Measurements from ENCODE around the gene GPR158. TPM values are rescaled to one million over a fixed set of nuclear protein-coding genes. Genes with fewer than 3 reads are reported as not detected.

GPR158 gene
- total RNA-seq, 1 experiment from 2014 or later = 2.9 TPM

DNA sequence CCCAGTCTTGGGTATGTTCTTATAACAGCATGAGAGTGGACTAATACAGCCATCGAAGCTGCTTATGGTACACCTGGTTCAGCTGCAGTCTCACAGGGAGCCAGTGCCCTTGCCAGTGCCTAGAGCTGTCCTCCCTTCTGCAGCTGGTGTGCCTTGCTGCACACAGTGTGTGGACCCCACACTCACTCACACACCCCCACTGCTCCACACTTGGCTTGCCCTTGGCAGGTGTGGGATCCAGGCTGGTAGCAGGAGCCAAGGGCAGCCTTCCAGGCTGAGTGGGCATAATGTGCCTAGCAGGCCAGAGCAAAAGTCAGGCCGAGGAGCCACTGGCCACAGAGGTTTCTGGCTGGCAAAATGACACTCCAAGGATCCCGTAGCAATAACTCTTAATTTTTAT, 217.3 kb downstream of the GPR158 start:
- POLR2A ChIA-PET = no interaction called here
- CTCF ChIA-PET = no interaction called here
- intact Hi-C loops (cut with micrococcal nuclease) = no loop called here

More for the DNA sequence above, 217.3 kb downstream of the GPR158 start:
- Histone ChIP-seq H4K20me1 (ENCODE audit: insufficient read depth) (no peaks in the 10 kb centered on the region), H3K4me2 (ENCODE audit: low read length) (no peak overlapping the region), H3K79me2 (ENCODE audit: insufficient read depth, low read length) (no peaks in the 10 kb centered on the region), H3K27ac (ENCODE audit: low read depth, low read length) (no peak overlapping the region), H3K27me3 (ENCODE audit: insufficient read depth, low read length) (no peaks in the 10 kb centered on the region), H3K9me3 (ENCODE audit: control insufficient read depth in 1 of 2, insufficient read depth in 1 of 2, low read depth in 1 of 2, low read length in 2 of 2) (no peaks in the 10 kb centered on the region), H3K9ac (ENCODE audit: low read length) (no peak overlapping the region), H3K36me3 (ENCODE audit: control insufficient read depth in 1 of 2, insufficient read depth in 2 of 2, low read length in 2 of 2) (no peaks in the 10 kb centered on the region), H3K4me3 (replicated peaks in 1 of 2; ENCODE audit: low read depth in 1 of 2, low read length in 2 of 2) (no peak overlapping the region), H2AFZ (ENCODE audit: low read depth, low read length, poor library complexity, severe bottlenecking) (no peak overlapping the region), H3K4me1 (ENCODE audit: control insufficient read depth in 1 of 2, insufficient read depth in 2 of 2, low read length in 2 of 2) (no peaks in the 10 kb centered on the region), H3K9me2 (ENCODE audit: insufficient read depth) (no peaks in the 10 kb centered on the region)
- BruUV-seq (replicated peaks) = no TSS peak
- ATAC-seq = no peak
- RAD21 ChIA-PET (ENCODE audit: low non-redundant PET in 1 of 2, low total read pairs in 2 of 2, uncharacterized antibody in 2 of 2, unreplicated experiment in 2 of 2) = no interaction called here
- no peak for DNase-seq (ENCODE audit: low read depth, low spot score)
- TF ChIP-seq ELF1 (IDR thresholded peaks at IDR 0.05; ENCODE audit: borderline replicate concordance, low read depth) (no peak), ZFX (IDR thresholded peaks at IDR 0.05) (no peak), EGR1 (IDR thresholded peaks at IDR 0.05; ENCODE audit: low read depth) (no peak), RAD21 (IDR thresholded peaks at IDR 0.05; ENCODE audit: low read depth) (no peak), POLR2A (IDR thresholded peaks at IDR 0.05; ENCODE audit: borderline replicate concordance, extremely low read depth, insufficient read depth, insufficient read length) (no peak), EZH2phosphoT487 (IDR thresholded peaks at IDR 0.05; ENCODE audit: borderline replicate concordance) (no peak), ZNF274 (IDR thresholded peaks at IDR 0.05; ENCODE audit: low read depth, low read length) (no peak), SIN3A (IDR thresholded peaks at IDR 0.05; ENCODE audit: low read depth) (no peak), EZH2 (IDR thresholded peaks at IDR 0.05) (no peak), YY1 (IDR thresholded peaks at IDR 0.05; ENCODE audit: extremely low read depth, insufficient replicate concordance, low read depth, low read length) (no peak), SRF (IDR thresholded peaks at IDR 0.05; ENCODE audit: low read depth) (no peak), JUND (IDR thresholded peaks at IDR 0.05) (no peak)
- TF ChIP-seq, protein P1, sequence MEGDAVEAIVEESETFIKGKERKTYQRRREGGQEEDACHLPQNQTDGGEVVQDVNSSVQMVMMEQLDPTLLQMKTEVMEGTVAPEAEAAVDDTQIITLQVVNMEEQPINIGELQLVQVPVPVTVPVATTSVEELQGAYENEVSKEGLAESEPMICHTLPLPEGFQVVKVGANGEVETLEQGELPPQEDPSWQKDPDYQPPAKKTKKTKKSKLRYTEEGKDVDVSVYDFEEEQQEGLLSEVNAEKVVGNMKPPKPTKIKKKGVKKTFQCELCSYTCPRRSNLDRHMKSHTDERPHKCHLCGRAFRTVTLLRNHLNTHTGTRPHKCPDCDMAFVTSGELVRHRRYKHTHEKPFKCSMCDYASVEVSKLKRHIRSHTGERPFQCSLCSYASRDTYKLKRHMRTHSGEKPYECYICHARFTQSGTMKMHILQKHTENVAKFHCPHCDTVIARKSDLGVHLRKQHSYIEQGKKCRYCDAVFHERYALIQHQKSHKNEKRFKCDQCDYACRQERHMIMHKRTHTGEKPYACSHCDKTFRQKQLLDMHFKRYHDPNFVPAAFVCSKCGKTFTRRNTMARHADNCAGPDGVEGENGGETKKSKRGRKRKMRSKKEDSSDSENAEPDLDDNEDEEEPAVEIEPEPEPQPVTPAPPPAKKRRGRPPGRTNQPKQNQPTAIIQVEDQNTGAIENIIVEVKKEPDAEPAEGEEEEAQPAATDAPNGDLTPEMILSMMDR (IDR thresholded peaks at IDR 0.05 in 2 of 3, conservative IDR thresholded peaks at IDR 0.05 in 1 of 3; ENCODE audit: borderline replicate concordance in 1 of 3, insufficient read depth in 1 of 3, low read depth in 2 of 3, low read length in 2 of 3) = no peak
- TF ChIP-seq, protein P2, sequence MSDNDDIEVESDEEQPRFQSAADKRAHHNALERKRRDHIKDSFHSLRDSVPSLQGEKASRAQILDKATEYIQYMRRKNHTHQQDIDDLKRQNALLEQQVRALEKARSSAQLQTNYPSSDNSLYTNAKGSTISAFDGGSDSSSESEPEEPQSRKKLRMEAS (IDR thresholded peaks at IDR 0.05) = no peak
- TF ChIP-seq, protein P3, sequence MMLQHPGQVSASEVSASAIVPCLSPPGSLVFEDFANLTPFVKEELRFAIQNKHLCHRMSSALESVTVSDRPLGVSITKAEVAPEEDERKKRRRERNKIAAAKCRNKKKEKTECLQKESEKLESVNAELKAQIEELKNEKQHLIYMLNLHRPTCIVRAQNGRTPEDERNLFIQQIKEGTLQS (IDR thresholded peaks at IDR 0.05) = no peak
